ENCODE results near the gene PHLDB1. TPM values are rescaled to one million over a fixed set of nuclear protein-coding genes. Genes with fewer than 3 reads are reported as not detected.

PHLDB1 gene
- total and polyA plus RNA-seq, 2 experiments from 2014 or later: 60.2 to 126 TPM

DNA sequence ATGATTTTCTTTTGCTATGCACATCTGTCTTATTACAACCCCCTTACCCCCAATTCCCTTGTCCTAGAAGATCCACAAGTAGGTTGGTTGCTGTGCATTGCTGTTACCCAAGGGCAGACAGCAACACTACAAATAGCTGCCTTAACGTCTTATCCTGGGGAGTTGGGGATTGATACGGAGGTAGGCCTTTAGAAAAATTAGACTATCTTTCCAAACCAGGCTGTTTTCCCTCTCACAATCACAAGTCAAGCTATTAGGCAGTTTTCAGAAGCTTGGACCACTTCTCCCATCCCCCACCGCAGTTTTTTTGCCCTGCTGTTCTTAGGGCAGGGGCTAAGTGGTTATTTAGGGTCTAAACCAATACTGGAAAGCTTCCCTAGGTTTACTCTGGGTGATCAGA, 2.8 kb upstream of the PHLDB1 start:
- Histone ChIP-seq H3K36me3 (peaks cover 16% of the 10 kb centered on the region), H3K27me3 (peaks cover 26% of the 10 kb centered on the region), H3K4me3 (no peak overlapping the region), H3K9me3 (ENCODE audit: low read depth) (no peaks in the 10 kb centered on the region), H3K27ac (peak overlapping the region; percentile 39), H3K4me1 (ENCODE audit: low read depth) (peaks cover 20% of the 10 kb centered on the region)
- DNase-seq (ENCODE audit: low read depth in 1 of 2, low spot score in 1 of 2): peak in 1 of 2 donors; percentile 17
- TF ChIP-seq CTCF (IDR thresholded peaks at IDR 0.05; ENCODE audit: low read depth, low read length): no peak

GRCh38 chr11:118605116-118605867, 2.1 kb upstream of the PHLDB1 start:
- H3K27ac ChIP-seq: peak overlapping the region; percentile 39
- no peak overlapping the region for H3K4me3 ChIP-seq
- peak; percentile 75 to 97 for DNase-seq (ENCODE audit: low read depth in 1 of 2, low spot score in 1 of 2)
- peaks cover 33% of the 10 kb centered on the region for H3K27me3 ChIP-seq
- H3K4me1 ChIP-seq (ENCODE audit: low read depth): peaks cover 20% of the 10 kb centered on the region
- H3K36me3 ChIP-seq: peaks cover 16% of the 10 kb centered on the region
- H3K9me3 ChIP-seq (ENCODE audit: low read depth): no peaks in the 10 kb centered on the region
- no peak for TF ChIP-seq CTCF (IDR thresholded peaks at IDR 0.05; ENCODE audit: low read depth, low read length)

DNA sequence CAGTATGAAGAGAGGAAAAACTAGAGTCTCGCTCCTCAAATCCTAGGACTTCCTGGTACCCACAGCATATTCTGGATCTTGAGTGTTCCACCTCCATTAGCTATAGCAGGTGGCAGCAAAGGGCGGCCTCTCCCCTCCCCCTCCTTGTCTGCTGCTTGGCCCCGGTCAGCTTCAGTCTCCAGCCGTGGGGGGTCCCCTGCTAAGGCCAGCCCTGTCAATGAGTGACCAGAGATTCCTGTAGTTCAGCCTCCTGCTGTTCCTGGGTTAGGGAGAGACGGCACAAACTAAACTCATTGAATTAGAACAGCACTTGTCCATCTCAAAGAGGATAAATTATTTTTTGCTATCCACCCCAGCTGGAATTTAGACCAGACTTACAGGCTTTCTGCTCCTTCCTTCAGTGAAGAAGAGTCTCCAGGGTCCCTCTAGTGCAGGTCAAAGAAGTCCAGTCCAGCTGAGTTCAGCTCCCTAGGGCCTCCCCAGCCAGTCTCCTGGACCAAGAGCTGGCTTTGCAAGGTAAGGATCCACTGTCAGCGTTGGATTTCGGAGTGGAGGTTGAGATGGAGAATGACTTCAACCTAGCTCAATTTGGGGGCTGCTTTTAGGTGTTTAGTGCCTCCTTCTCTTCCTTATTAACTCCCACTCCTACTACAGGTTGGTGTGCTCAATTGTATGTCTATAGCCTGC, 1.1 kb upstream of the PHLDB1 start:
- Histone ChIP-seq H3K27ac (no peak overlapping the region), H3K4me1 (ENCODE audit: low read depth) (peaks cover 20% of the 10 kb centered on the region)
- DNase-seq (ENCODE audit: low read depth in 1 of 2, low spot score in 1 of 2): peak in 1 of 2 donors; percentile 40

GRCh38 chr11:118606844-118607228, 579 bp upstream of the PHLDB1 start:
- Histone ChIP-seq H3K36me3 (peaks cover 5% of the 10 kb centered on the region), H3K27ac (no peak overlapping the region), H3K27me3 (peaks cover 45% of the 10 kb centered on the region), H3K9me3 (ENCODE audit: low read depth) (no peaks in the 10 kb centered on the region), H3K4me1 (ENCODE audit: low read depth) (peaks cover 20% of the 10 kb centered on the region), H3K4me3 (no peak overlapping the region)
- no peak for TF ChIP-seq CTCF (IDR thresholded peaks at IDR 0.05; ENCODE audit: low read depth, low read length)
- no peak for DNase-seq (ENCODE audit: low read depth in 1 of 2, low spot score in 1 of 2)

More for the DNA sequence above, 1.1 kb upstream of the PHLDB1 start:
- no peak for TF ChIP-seq CTCF (IDR thresholded peaks at IDR 0.05; ENCODE audit: low read depth, low read length)
- Histone ChIP-seq H3K27me3 (peaks cover 43% of the 10 kb centered on the region), H3K9me3 (ENCODE audit: low read depth) (no peaks in the 10 kb centered on the region), H3K36me3 (peaks cover 10% of the 10 kb centered on the region), H3K4me3 (no peak overlapping the region)

- DNase-seq (ENCODE audit: low read depth in 1 of 2, low spot score in 1 of 2): peak; percentile 51 to 89
- Histone ChIP-seq H3K4me3 (peak overlapping the region; percentile 50), H3K27me3 (peaks cover 45% of the 10 kb centered on the region), H3K27ac (no peak overlapping the region), H3K9me3 (ENCODE audit: low read depth) (no peaks in the 10 kb centered on the region), H3K4me1 (ENCODE audit: low read depth) (peaks cover 32% of the 10 kb centered on the region), H3K36me3 (no peaks in the 10 kb centered on the region)
- no peak for TF ChIP-seq CTCF (IDR thresholded peaks at IDR 0.05; ENCODE audit: low read depth, low read length)
Observed at GRCh38 chr11:118608360-118609227, 1.2 kb downstream of the PHLDB1 start.

Data from cardiac muscle cell (in vitro differentiated cells and primary cell).